IMR-90 (cell line): ENCODE data around the gene KRT33A. TPM values are rescaled to one million over a fixed set of nuclear protein-coding genes. Genes with fewer than 3 reads are reported as not detected.

Source experiments
- ATAC-seq: fragments of 200-7000 bp; cut with Tn5 transposase; 2 replicates; pipeline ENCODE4 v1.9.1; 2020; ENCODE audit warnings: low read depth, mild to moderate bottlenecking, moderate library complexity
- BruUV-seq: library from RNA; stranded (reverse); fragments of 400-500 nt; replicated peaks from 2 replicates; lab custom pipeline; 2021; lab: Mats Ljungman, UMichigan
- CTCF ChIA-PET: fragments of 300-600 bp; formaldehyde crosslinking; extraction: SDS; loops from one replicate; lab custom pipeline; 2021; ENCODE audit warnings: antibody characterized with exemption; lab: Yijun Ruan, JAX
- POLR2A ChIA-PET: fragments of 300-600 bp; sonication (Branson Sonifier 250); formaldehyde crosslinking; loops from one replicate; lab custom pipeline; 2022; ENCODE audit warnings: antibody characterized with exemption; ENCODE audit not compliant: unreplicated experiment; lab: Charles Lee
- DNase-seq: peaks from one replicate; pipeline ENCODE4 v3.0.0; 2013
- H2AFZ ChIP-seq: replicated peaks from 2 replicates; pipeline ENCODE3; 2013; ENCODE audit warnings: low read length, mild to moderate bottlenecking; ENCODE audit not compliant: poor library complexity
- H2AK5ac ChIP-seq: 2 replicates; pipeline ENCODE4 v1.6.1; 2013; ENCODE audit warnings: low read depth, low read length, inconsistent platforms
- H2AK9ac ChIP-seq: replicated peaks from 2 replicates; pipeline ENCODE3; 2013; ENCODE audit warnings: mild to moderate bottlenecking, low read depth, low read length, moderate library complexity; ENCODE audit not compliant: poor library complexity
- H2BK120ac ChIP-seq: 2 replicates; pipeline ENCODE4 v1.6.1; 2013; ENCODE audit warnings: low read depth, low read length, inconsistent platforms
- H2BK15ac ChIP-seq: 3 replicates; pipeline ENCODE4 v1.6.1; 2013; ENCODE audit warnings: low read depth, low read length, inconsistent platforms
- H2BK20ac ChIP-seq: 2 replicates; pipeline ENCODE4 v1.6.1; 2013; ENCODE audit warnings: low read depth, mild to moderate bottlenecking, inconsistent platforms, low read length, moderate library complexity
- H2BK5ac ChIP-seq: 2 replicates; pipeline ENCODE4 v1.6.1; 2013; ENCODE audit warnings: mild to moderate bottlenecking, low read depth, low read length, inconsistent platforms; ENCODE audit not compliant: poor library complexity, severe bottlenecking
- H3K14ac ChIP-seq: replicated peaks from 2 replicates; pipeline ENCODE4 v1.6.1; 2013; ENCODE audit warnings: low read depth, low read length, inconsistent platforms
- H3K18ac ChIP-seq: 2 replicates; pipeline ENCODE4 v1.6.1; 2013; ENCODE audit warnings: low read depth, low read length, control low read depth
- H3K23ac ChIP-seq: 2 replicates; pipeline ENCODE4 v1.6.1; 2013; ENCODE audit warnings: low read depth, low read length, inconsistent platforms
- H3K27ac ChIP-seq: 2 replicates; pipeline ENCODE4 v1.5.1; 2013; ENCODE audit warnings: mild to moderate bottlenecking, control low read depth, low read length; ENCODE audit not compliant: insufficient read depth
- H3K27me3 ChIP-seq: 2 replicates; pipeline ENCODE4 v1.6.1; 2013; ENCODE audit warnings: low read length; ENCODE audit not compliant: control insufficient read depth, insufficient read depth
- H3K36me3 ChIP-seq: 2 replicates; pipeline ENCODE4 v1.6.1; 2013; ENCODE audit warnings: low read length, mixed read lengths; ENCODE audit not compliant: control insufficient read depth, insufficient read depth
- H3K4ac ChIP-seq: 2 replicates; pipeline ENCODE4 v1.6.1; 2013; ENCODE audit warnings: low read depth, low read length, inconsistent platforms
- H3K4me1 ChIP-seq: 2 replicates; pipeline ENCODE4 v1.6.1; 2013; ENCODE audit warnings: low read length, mixed read lengths; ENCODE audit not compliant: control insufficient read depth, insufficient read depth
- H3K4me2 ChIP-seq: 2 replicates; pipeline ENCODE4 v1.6.1; 2013; ENCODE audit warnings: low read depth, mild to moderate bottlenecking, control low read depth, low read length, moderate library complexity
- H3K4me3 ChIP-seq: 2 replicates; pipeline ENCODE4 v1.5.1; 2013; ENCODE audit warnings: low read depth, mild to moderate bottlenecking, control low read depth, low read length, moderate library complexity; ENCODE audit not compliant: insufficient read depth
- H3K56ac ChIP-seq: 2 replicates; pipeline ENCODE4 v1.6.1; 2013; ENCODE audit warnings: low read length, inconsistent platforms; ENCODE audit not compliant: insufficient read depth; ENCODE audit errors: extremely low read depth
- H3K79me1 ChIP-seq, 2 experiments: 2 replicates each; pipeline ENCODE4 v1.6.1; 2013; ENCODE audit warnings: low read length in 2 of 2, inconsistent platforms in 1 of 2, low read depth in 1 of 2
- H3K9ac ChIP-seq: 2 replicates; pipeline ENCODE4 v1.6.1; 2013; ENCODE audit warnings: low read depth, low read length, control low read depth
- H3K9me1 ChIP-seq: 2 replicates; pipeline ENCODE4 v1.6.1; 2013; ENCODE audit warnings: low read length, inconsistent platforms; ENCODE audit not compliant: insufficient read depth
- H3K9me3 ChIP-seq: 2 replicates; pipeline ENCODE4 v1.6.1; 2013; ENCODE audit warnings: low read length; ENCODE audit not compliant: control insufficient read depth, insufficient read depth
- H4K20me1 ChIP-seq: 2 replicates; pipeline ENCODE4 v1.6.1; 2013; ENCODE audit warnings: low read length, inconsistent platforms; ENCODE audit not compliant: insufficient read depth
- H4K5ac ChIP-seq: 2 replicates; pipeline ENCODE4 v1.6.1; 2013; ENCODE audit warnings: mild to moderate bottlenecking, low read depth, low read length, control low read depth
- H4K8ac ChIP-seq, 2 experiments: 2 replicates each; pipeline ENCODE4 v1.6.1; 2013; ENCODE audit warnings: low read depth in 2 of 2, low read length in 2 of 2, control low read depth in 1 of 2, inconsistent platforms in 1 of 2
- H4K91ac ChIP-seq: 2 replicates; pipeline ENCODE4 v1.6.1; 2013; ENCODE audit warnings: low read depth, low read length, inconsistent platforms; ENCODE audit not compliant: insufficient read depth
- BHLHE40 ChIP-seq: fragments of 150-350 bp; IDR thresholded peaks from 2 replicates; pipeline ENCODE4 v1.6.1; 2016; ENCODE audit warnings: mild to moderate bottlenecking, low read depth, low read length
- CEBPB ChIP-seq: IDR thresholded peaks from 2 replicates; pipeline ENCODE4 v1.6.1; 2012; ENCODE audit warnings: low read depth, low read length, improper control_type of control experiment
- CHD1 ChIP-seq: IDR thresholded peaks from 2 replicates; pipeline ENCODE4 v1.6.1; 2012; ENCODE audit warnings: low read depth, low read length, improper control_type of control experiment
- CTCF ChIP-seq: conservative IDR thresholded peaks from 2 replicates; pipeline ENCODE4 v1.5.1; 2012; ENCODE audit warnings: mild to moderate bottlenecking, low read depth, low read length, improper control_type of control experiment
- ELK1 ChIP-seq: fragments of 150-350 bp; IDR thresholded peaks from 2 replicates; pipeline ENCODE4 v1.6.1; 2016; ENCODE audit warnings: low read depth, mild to moderate bottlenecking, low read length, moderate library complexity, borderline replicate concordance
- MXI1 ChIP-seq: IDR thresholded peaks from 2 replicates; pipeline ENCODE4 v1.6.1; 2012; ENCODE audit warnings: low read depth, mild to moderate bottlenecking, low read length, moderate library complexity, borderline replicate concordance
- NFE2L2 ChIP-seq: fragments of 150-350 bp; IDR thresholded peaks from 2 replicates; pipeline ENCODE4 v1.6.1; 2016; ENCODE audit warnings: low read depth, mild to moderate bottlenecking, low read length
- POLR2A ChIP-seq: IDR thresholded peaks from 2 replicates; pipeline ENCODE4 v1.6.1; 2012; ENCODE audit warnings: mild to moderate bottlenecking, low read depth, low read length
- RAD21 ChIP-seq: IDR thresholded peaks from 2 replicates; pipeline ENCODE4 v1.6.1; 2012; ENCODE audit warnings: low read length, improper control_type of control experiment
- SMC3 ChIP-seq: fragments of 150-350 bp; IDR thresholded peaks from 2 replicates; pipeline ENCODE4 v1.6.1; 2016; ENCODE audit warnings: low read depth, mild to moderate bottlenecking, antibody characterized with exemption, low read length, moderate library complexity
- USF2 ChIP-seq: fragments of 150-350 bp; IDR thresholded peaks from 2 replicates; pipeline ENCODE4 v1.6.1; 2017; ENCODE audit warnings: mild to moderate bottlenecking, antibody characterized with exemption, low read length, low read depth
- WGBS, 2 experiments: methylation state at CpG; one replicate each; pipeline versions ENCODE4 v1.1.5 to v1.1.7; 2013; ENCODE audit warnings: missing lambda C conversion rate in 2 of 2; ENCODE audit not compliant: insufficient read length in 1 of 2; ENCODE audit errors: extremely low coverage in 2 of 2; 5-methylcytosine and 5-hydroxymethylcytosine counted together
- dilution Hi-C: fragments of 300-500 bp; cut with HindIII; formaldehyde crosslinking; loops from one replicate; pipeline ENCODE4 v1.14.3; 2018; ENCODE audit warnings: low sequenced_read_pairs; ENCODE audit not compliant: unreplicated experiment
- in situ Hi-C: fragments of 300-500 bp; cut with MboI; formaldehyde crosslinking; loops from 3 replicates; pipeline ENCODE4 v1.14.3; 2019; ENCODE audit warnings: low sequenced_read_pairs, inconsistent platforms, mixed read lengths
- intact Hi-C: fragments of 100-400 bp; cut with micrococcal nuclease; formaldehyde crosslinking; loops from 2 replicates; pipeline ENCODE4 v1.10.0; 2022
- polyA plus RNA-seq, 3 experiments: library from polyadenylated mRNA; depleted of rRNA; stranded (reverse); fragments of >200 nt; gene quantifications; 2 replicates each; pipeline ENCODE4 v1.2.3, GENCODE V29; 2012; ENCODE audit warnings: low replicate concordance in 1 of 3
- total RNA-seq: library from RNA; depleted of rRNA; stranded (reverse); fragments of >200 nt; gene quantifications from 2 replicates; pipeline ENCODE4 v1.2.3, GENCODE V29; 2012

The KRT33A gene
- total and polyA plus RNA-seq, 2 of the 4 experiments (the other 2 are of a cell fraction) = not detected

GRCh38 chr17:41332239-41332638 lies 18.4 kb downstream of the KRT33A start:
- no TSS peak for BruUV-seq
- POLR2A ChIA-PET = no interaction called here
- no peaks in the 10 kb centered on the region for H3K36me3 ChIP-seq

More at GRCh38 chr17:41332239-41332638, 18.4 kb downstream of the KRT33A start:
- H3K4ac ChIP-seq = no peak overlapping the region
- H3K4me3 ChIP-seq = no peak overlapping the region
- ATAC-seq = no peak
- no peak overlapping the region for H2AFZ ChIP-seq
- H3K4me2 ChIP-seq = no peak overlapping the region
- CTCF ChIA-PET = no interaction called here
- no peak overlapping the region for H2BK120ac ChIP-seq
- H2AK9ac ChIP-seq = no peak overlapping the region
- peaks cover 3% of the 10 kb centered on the region for H3K27me3 ChIP-seq
- H2BK5ac ChIP-seq = no peak overlapping the region
- no peak overlapping the region for H3K18ac ChIP-seq
- no peaks in the 10 kb centered on the region for H4K20me1 ChIP-seq
- H3K79me1 ChIP-seq = no peaks in the 10 kb centered on the region
- dilution Hi-C loops = no loop called here
- in situ Hi-C loops = loop anchor here (5.0 kb wide), 1 partner anchor 330 kb away; no protein-coding TSS in a partner anchor
- H3K4me1 ChIP-seq = no peaks in the 10 kb centered on the region
- DNase-seq = no peak
- H3K27ac ChIP-seq = no peak overlapping the region
- H2AK5ac ChIP-seq = no peak overlapping the region
- no peak overlapping the region for H4K5ac ChIP-seq
- intact Hi-C loops = no loop called here
- no peaks in the 10 kb centered on the region for H3K9me3 ChIP-seq
- peaks cover 3% of the 10 kb centered on the region; the same call in 1 of the 2 replicates for H3K9me1 ChIP-seq
- WGBS, 2 experiments = 60% methylated on average over 1 of the region's 2 CpGs; no CpG with 5 or more reads in 1 of the 2 experiments
- H3K23ac ChIP-seq = no peak overlapping the region
- TF ChIP-seq MXI1 (no peak), NFE2L2 (no peak), RAD21 (no peak), POLR2A (no peak), ELK1 (no peak), CTCF (no peak), BHLHE40 (no peak), SMC3 (no peak), USF2 (no peak), CEBPB (no peak), CHD1 (no peak)
- H2BK20ac ChIP-seq = no peak overlapping the region
- H3K9ac ChIP-seq = no peak overlapping the region
- no peak overlapping the region for H4K8ac ChIP-seq
- H2BK15ac ChIP-seq = no peak overlapping the region
- no peak overlapping the region for H3K14ac ChIP-seq
- no peak overlapping the region for H4K91ac ChIP-seq
- H3K56ac ChIP-seq = no peak overlapping the region
